ENCODE results near the gene ESYT2.

DNA sequence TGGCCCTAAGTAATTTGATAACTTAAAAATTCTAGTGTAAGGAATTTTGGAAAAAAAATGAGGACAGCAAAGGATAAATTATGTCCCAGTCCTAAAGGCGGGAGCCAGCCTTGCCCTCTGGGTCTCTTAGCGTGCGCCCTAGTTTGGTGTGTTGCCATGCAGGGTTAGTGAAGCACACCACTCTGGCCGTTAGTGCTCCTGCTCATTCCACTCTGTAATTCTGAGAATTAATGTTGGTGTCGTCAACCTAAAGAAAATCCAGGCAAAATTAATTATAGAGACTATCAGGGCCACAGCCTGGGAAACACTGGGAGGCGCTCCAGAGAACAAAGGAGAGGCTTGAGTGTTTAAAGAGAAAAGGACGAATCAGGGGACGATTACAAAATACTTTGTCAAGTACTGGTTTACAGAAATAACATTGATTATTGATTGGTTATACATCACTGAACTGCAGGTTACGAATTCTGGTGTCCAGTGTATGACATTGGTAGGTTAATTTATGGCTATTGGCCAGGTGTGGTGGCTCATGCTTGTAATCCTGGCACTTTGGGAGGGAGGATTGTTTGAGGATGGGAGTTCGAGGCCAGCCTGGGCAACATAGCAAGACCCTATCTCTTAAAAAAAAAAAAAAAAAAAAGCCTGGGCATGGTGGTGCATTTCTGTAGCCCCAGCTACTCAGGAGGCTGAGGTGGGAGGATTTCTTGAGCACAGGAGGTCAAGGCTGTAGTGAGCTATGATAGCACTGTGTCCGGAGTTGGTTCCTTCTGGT is 32.8 kb upstream of the ESYT2 start:
- TF ChIP-seq POLR2AphosphoS5 (IDR thresholded peaks at IDR 0.05) (no peak), POLR2A (IDR thresholded peaks at IDR 0.05) (no peak), EP300 (IDR thresholded peaks at IDR 0.05) (no peak)
- TF ChIP-seq, protein P1, sequence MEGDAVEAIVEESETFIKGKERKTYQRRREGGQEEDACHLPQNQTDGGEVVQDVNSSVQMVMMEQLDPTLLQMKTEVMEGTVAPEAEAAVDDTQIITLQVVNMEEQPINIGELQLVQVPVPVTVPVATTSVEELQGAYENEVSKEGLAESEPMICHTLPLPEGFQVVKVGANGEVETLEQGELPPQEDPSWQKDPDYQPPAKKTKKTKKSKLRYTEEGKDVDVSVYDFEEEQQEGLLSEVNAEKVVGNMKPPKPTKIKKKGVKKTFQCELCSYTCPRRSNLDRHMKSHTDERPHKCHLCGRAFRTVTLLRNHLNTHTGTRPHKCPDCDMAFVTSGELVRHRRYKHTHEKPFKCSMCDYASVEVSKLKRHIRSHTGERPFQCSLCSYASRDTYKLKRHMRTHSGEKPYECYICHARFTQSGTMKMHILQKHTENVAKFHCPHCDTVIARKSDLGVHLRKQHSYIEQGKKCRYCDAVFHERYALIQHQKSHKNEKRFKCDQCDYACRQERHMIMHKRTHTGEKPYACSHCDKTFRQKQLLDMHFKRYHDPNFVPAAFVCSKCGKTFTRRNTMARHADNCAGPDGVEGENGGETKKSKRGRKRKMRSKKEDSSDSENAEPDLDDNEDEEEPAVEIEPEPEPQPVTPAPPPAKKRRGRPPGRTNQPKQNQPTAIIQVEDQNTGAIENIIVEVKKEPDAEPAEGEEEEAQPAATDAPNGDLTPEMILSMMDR (IDR thresholded peaks at IDR 0.05) = no peak
